ENCODE results near the gene OBP2B. TPM values are rescaled to one million over a fixed set of nuclear protein-coding genes. Genes with fewer than 3 reads are reported as not detected.
"Not testable (repeated sequence)": the region's sequence is repeated elsewhere in the genome, so short reads cannot be mapped to it uniquely, and the experiment has no call there.

The OBP2B gene
- polyA plus RNA-seq, 4 donors = 0.30 TPM; not detected in 3

DNA sequence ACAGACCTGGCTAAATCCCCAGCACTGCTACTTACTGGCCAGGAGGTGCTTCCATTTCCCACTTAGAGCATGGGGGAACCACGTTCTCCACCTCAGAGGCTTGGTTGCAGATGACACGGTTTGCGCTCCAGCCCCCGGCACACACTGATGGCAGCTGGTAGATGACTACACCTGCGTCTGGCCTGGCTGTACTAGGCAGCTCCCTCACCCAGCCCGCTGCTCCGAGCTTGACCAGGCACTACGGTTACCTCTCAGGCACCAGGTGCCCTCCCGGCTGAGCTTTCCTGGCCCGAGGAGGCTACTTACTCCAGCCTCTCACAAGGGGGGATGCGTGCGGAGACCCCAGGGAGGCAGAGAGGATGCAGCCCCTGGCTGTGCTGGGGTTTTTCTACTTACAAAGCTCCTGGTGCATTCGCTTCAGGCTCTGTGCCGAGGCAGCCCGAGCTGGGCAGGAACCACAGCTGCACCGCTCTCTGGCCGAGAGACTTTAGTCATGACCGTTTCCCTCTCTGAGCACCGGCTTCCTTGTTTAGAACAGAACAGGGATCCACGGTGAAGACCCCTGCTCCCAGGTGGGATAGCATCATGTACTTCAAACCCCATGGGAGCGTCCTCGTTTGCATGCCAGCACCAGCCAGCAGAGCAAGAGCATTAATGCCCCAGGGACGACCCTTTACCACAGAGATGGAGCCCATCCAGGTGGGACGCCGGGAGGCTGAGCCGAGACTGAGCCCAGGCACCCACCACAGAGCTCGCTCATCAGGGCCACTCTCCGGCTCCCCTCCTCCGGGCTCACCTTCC, 37.7 kb downstream of the OBP2B start:
- no peak for DNase-seq (ENCODE audit: low read depth in 4 of 4, low spot score in 3 of 4)

- no peak for DNase-seq (ENCODE audit: low read depth in 4 of 4, low spot score in 3 of 4)
Observed at GRCh38 chr9:133170716-133171115, 38.3 kb downstream of the OBP2B start.

GRCh38 chr9:133169687-133170086, 39.4 kb downstream of the OBP2B start:
- not testable (repeated sequence) for DNase-seq (ENCODE audit: low read depth in 4 of 4, low spot score in 3 of 4)

- DNase-seq (ENCODE audit: low read depth in 4 of 4, low spot score in 3 of 4) = no peak
Observed at GRCh38 chr9:133169102-133169501, 39.9 kb downstream of the OBP2B start.

GRCh38 chr9:133168432-133168831, 40.6 kb downstream of the OBP2B start:
- DNase-seq (ENCODE audit: low read depth in 4 of 4, low spot score in 3 of 4) = no peak

GRCh38 chr9:133167769-133168168, 41.3 kb downstream of the OBP2B start:
- DNase-seq (ENCODE audit: low read depth in 4 of 4, low spot score in 3 of 4) = no peak

DNA sequence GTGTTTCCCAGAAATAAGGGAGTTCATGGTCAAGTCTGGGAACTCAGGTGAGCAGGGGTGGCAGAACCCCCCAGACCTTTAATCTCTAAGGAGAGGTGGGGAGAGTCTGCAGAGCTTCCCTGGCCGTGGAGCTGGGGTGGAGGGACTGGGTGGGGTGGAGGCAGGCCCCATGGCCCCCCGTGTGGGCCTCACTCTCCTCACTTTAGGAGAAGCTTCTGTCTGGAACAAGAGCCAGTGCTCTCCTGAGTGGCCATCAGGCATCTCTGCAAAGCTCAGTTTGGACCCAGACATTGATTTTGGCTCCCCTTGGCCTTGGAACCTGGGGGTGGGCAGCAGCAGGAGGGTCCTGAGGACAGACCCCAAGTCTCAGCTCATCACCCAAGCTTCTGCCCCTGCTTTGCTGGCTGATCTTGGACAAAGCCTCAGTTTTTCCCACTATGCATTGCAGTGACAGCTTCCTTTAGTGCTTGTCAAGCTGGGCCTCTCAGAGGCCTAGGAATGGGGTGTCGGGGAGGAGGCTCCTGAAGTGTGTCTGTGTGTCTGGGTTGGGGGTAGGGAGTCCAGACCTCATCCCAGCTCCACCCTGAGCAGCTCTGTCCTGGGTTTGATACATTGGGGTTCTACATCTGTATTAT, 41.8 kb downstream of the OBP2B start:
- DNase-seq (ENCODE audit: low read depth in 4 of 4, low spot score in 3 of 4) = no peak

DNA sequence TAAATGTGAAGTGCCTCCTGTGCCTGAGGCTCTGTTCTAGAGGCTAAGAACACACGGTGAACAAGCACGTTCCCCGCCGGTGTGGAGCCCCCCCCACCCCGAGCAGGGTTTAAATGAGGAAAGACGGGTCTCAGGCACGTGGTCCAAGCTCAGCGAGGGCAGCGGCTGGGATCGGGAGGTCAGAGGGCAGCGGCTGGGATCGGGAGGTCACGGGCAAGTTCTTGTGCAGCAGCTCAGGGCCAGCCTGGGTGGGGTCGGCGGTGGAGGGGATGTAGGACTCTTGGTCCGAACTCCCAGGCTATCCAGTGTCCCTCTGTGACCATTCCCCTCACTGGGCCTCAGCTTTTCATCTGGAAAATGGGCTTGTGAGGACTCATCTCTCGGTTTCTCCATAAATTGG, 42.7 kb downstream of the OBP2B start:
- DNase-seq (ENCODE audit: low read depth in 4 of 4, low spot score in 3 of 4) = no peak

GRCh38 chr9:133165452-133165730, 43.7 kb downstream of the OBP2B start:
- DNase-seq (ENCODE audit: low read depth in 4 of 4, low spot score in 3 of 4) = no peak

DNA sequence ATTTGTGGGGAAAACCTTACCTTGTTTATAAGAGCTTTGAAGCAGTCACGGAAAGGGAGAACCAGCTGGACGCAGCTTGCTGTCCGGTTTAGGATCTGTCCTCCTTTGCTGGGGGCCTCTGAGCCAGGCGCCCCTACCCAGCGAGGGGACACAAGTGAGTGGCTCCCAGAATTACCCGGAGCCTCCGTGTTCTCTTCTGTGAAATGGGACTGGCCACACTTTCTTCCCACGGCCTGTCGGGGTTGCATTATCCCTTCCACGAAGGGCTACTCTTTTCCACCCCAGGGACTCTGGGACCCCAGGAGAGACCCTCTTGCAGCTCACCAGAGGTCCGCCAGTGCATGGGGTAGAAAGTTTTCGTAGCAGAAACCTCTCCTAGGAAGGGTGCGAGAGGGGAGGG, 44.9 kb downstream of the OBP2B start:
- no peak for DNase-seq (ENCODE audit: low read depth in 4 of 4, low spot score in 3 of 4)

- DNase-seq (ENCODE audit: low read depth in 4 of 4, low spot score in 3 of 4) = no peak
Observed at GRCh38 chr9:133163504-133164172, 45.4 kb downstream of the OBP2B start, which contains the start of gene GBGT1. Gene GBGT1, minus strand, starts transcription at chr9:133163914. Its CDS starts 1,502 bp downstream, at chr9:133162412.

DNA sequence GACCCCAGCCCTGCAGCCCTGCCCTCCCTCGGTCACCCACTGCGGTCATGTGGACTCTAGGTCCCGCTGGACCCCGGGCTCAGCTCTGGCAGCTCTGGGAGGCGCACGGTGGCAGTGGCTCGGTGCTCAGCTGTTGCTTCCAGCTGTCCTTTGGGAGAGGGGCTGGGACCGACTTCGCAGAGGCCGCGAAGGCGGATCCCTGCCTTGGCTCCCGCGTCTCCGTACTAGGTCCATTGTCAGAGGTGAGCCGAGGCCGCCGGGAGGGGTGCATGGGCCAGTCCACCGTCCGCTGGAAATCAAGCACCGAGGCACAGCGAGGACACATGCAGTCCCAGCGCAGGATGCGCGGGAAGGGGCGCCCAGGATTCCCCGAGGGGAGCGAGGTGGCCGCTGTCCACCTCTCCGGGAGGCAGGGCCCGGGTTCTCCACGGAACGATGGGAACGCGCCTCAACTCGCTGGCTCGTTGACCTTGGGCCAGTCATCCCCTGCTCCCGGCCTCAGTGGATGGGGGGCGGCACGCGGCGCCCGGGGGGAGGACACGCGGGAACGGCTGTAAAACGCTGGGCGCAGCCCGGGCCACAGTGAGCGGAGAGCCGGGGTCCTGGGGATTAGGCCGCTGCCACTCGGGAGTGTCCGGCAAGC, 46.1 kb downstream of the OBP2B start:
- no peak for DNase-seq (ENCODE audit: low read depth in 4 of 4, low spot score in 3 of 4)

DNA sequence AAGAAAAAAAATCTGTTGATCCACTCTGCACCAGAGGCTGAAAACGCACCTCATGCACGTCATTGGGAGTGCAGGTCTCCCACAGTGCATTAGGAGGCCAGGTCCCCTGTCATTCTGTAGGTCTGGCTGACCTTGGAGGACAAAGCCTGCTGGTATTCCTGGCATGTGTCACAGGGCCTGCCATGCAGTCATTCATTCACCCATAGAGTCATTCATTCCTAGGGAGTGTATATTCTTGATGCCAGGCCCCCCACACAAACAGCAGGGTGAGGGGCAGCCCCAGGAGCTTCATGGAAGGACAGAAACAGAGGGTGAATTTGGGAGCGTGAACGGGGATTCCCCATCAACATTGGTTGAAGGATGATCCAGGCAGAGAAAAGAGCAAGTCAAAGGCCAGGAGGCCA, 47.5 kb downstream of the OBP2B start:
- no peak for DNase-seq (ENCODE audit: low read depth in 4 of 4, low spot score in 3 of 4)

- no peak for DNase-seq (ENCODE audit: low read depth in 4 of 4, low spot score in 3 of 4)
Observed at GRCh38 chr9:133160742-133161546, 48.1 kb downstream of the OBP2B start.

DNA sequence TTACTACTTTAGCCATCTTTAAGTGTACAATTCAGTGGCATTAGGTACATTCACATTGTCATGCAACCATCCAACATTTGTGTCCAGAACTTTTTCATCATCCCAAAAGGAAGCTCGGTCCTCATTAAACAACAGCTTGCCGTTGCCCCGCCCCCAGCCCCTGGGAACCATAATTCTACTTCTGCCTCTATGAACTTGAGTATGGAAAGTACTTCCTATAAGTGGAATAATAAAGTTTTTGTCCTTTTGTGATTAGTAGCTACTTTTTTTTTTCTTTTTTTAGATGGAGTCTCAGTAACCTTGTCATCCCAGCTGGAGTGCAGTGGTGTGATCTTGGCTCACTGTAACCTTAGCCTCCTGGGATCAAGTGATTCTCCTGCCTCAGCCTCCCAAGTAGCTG, 50.4 kb downstream of the OBP2B start:
- DNase-seq (ENCODE audit: low read depth in 4 of 4, low spot score in 3 of 4) = no peak

Other genes starting within 250 kb of the OBP2B start
- gene GFI1B, start 230.6 kb downstream of the OBP2B start, polyA plus RNA-seq (ENCODE audit: insufficient read length in 4 of 4) = 1 to 10 TPM in 1 of 4 donors, under 1 TPM in 3; 0.57 to 2.1 (median 0.71) TPM
- gene GTF3C5, start 178.3 kb downstream of the OBP2B start, polyA plus RNA-seq (ENCODE audit: insufficient read length in 4 of 4) = 10 to 100 TPM; 62.5 to 69.0 (median 68.7) TPM
- 1 to 10 TPM; 3.3 to 5.4 (median 4.6) TPM for gene CEL, start 147.3 kb downstream of the OBP2B start, polyA plus RNA-seq (ENCODE audit: insufficient read length in 4 of 4)
- 10 to 100 TPM; 32.8 to 36.3 (median 33.6) TPM for gene RALGDS, start 88.0 kb downstream of the OBP2B start, polyA plus RNA-seq (ENCODE audit: insufficient read length in 4 of 4)
- gene GBGT1, start 45.3 kb downstream of the OBP2B start, polyA plus RNA-seq (ENCODE audit: insufficient read length in 4 of 4) = 1 to 10 TPM; 1.8 to 3.3 (median 2.4) TPM
- gene ABO, start 66.0 kb upstream of the OBP2B start, polyA plus RNA-seq (ENCODE audit: insufficient read length in 4 of 4) = 10 to 100 TPM in 3 of 4 donors, 1 to 10 TPM in 1; 9.8 to 30.9 (median 24.8) TPM
- 10 to 100 TPM; 25.0 to 32.0 (median 28.4) TPM for gene SURF6, start 126.9 kb upstream of the OBP2B start, polyA plus RNA-seq (ENCODE audit: insufficient read length in 4 of 4)
- gene MED22, start 138.9 kb upstream of the OBP2B start, polyA plus RNA-seq (ENCODE audit: insufficient read length in 4 of 4) = 10 to 100 TPM; 25.1 to 32.8 (median 26.8) TPM
- 1,000 to 10,000 TPM; 2,356 to 2,677 (median 2,609) TPM for gene RPL7A, start 139.0 kb upstream of the OBP2B start, polyA plus RNA-seq (ENCODE audit: insufficient read length in 4 of 4)
- 10 to 100 TPM; 33.8 to 53.0 (median 42.4) TPM for gene SURF1, start 147.2 kb upstream of the OBP2B start, polyA plus RNA-seq (ENCODE audit: insufficient read length in 4 of 4)
- 10 to 100 TPM; 19.5 to 28.5 (median 22.8) TPM for gene SURF2, start 147.3 kb upstream of the OBP2B start, polyA plus RNA-seq (ENCODE audit: insufficient read length in 4 of 4)
- gene SURF4, start 166.8 kb upstream of the OBP2B start, polyA plus RNA-seq (ENCODE audit: insufficient read length in 4 of 4) = 100 to 1,000 TPM; 174 to 189 (median 181) TPM
- gene STKLD1, start 167.1 kb upstream of the OBP2B start, polyA plus RNA-seq (ENCODE audit: insufficient read length in 4 of 4) = 1 to 10 TPM; 3.4 to 5.0 (median 4.3) TPM
- gene REXO4, start 208.8 kb upstream of the OBP2B start, polyA plus RNA-seq (ENCODE audit: insufficient read length in 4 of 4) = 10 to 100 TPM; 29.4 to 32.1 (median 30.7) TPM
- 10 to 100 TPM in 1 of 4 donors, 1 to 10 TPM in 3; 6.6 to 12.0 (median 8.8) TPM for gene ADAMTS13, start 213.1 kb upstream of the OBP2B start, polyA plus RNA-seq (ENCODE audit: insufficient read length in 4 of 4)